Measurements from ENCODE around the gene ZC3H18. TPM values are rescaled to one million over a fixed set of nuclear protein-coding genes. Genes with fewer than 3 reads are reported as not detected.

Gene ZC3H18
- total RNA-seq, 1 experiment from 2014 or later = 57.8 TPM

DNA sequence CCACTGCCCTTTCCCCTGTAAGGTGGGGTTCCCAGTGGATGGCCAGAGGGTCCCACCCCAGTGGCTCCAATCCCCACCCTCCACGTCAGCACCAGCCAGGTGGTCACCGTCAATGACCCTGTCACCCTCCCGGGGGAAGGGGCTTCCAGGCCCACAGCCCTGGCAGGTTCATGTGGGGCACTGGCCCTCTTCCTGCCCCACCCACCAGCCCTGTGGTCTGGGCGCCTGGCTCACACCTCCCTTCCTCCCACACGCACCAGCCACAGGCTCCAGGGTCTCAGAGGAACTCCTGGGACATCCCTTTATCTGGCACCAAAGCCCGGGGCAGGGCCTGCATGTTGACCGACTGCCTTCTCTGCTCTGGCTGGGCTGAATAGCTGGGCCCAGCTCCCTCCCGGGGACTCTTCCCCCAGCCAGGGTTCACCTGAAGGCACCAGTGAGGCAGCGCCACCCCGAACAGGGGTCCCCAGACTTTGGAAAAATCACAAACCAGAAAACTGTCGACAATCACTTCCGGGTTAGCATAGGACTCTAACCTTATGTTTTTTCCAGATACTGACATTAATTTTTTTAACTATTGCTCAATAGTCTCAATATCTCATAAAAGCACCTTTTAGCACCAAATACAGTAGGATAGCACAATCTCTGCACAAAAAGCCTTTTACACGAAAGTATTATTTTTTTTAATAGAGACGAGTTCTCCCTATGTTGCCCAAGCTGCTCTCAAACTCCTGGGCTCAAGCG is 21.9 kb upstream of the ZC3H18 start:
- RAD21 ChIA-PET (ENCODE audit: low non-redundant PET in 1 of 2, low total read pairs in 2 of 2, uncharacterized antibody in 2 of 2, unreplicated experiment in 2 of 2) = no interaction called here
- no TSS peak for BruUV-seq (replicated peaks)
- Histone ChIP-seq H3K79me2 (ENCODE audit: insufficient read depth, low read length) (no peaks in the 10 kb centered on the region), H3K4me3 (replicated peaks in 1 of 2; ENCODE audit: low read depth in 1 of 2, low read length in 2 of 2) (no peak overlapping the region), H3K27me3 (ENCODE audit: insufficient read depth, low read length) (peaks cover 17% of the 10 kb centered on the region; the same call in 1 of the 2 replicates), H3K9ac (ENCODE audit: low read length) (no peak overlapping the region), H3K27ac (ENCODE audit: low read depth, low read length) (no peak overlapping the region), H4K20me1 (ENCODE audit: insufficient read depth) (no peaks in the 10 kb centered on the region), H2AFZ (ENCODE audit: low read depth, low read length, poor library complexity, severe bottlenecking) (no peak overlapping the region), H3K36me3 (ENCODE audit: control insufficient read depth in 1 of 2, insufficient read depth in 2 of 2, low read length in 2 of 2) (no peaks in the 10 kb centered on the region), H3K9me2 (ENCODE audit: insufficient read depth) (no peaks in the 10 kb centered on the region), H3K9me3 (ENCODE audit: control insufficient read depth in 1 of 2, insufficient read depth in 1 of 2, low read depth in 1 of 2, low read length in 2 of 2) (peaks cover 6 to 9% of the 10 kb centered on the region in 2 experiments; a peak in 3 of 4 replicates), H3K4me2 (ENCODE audit: low read length) (no peak overlapping the region), H3K4me1 (ENCODE audit: control insufficient read depth in 1 of 2, insufficient read depth in 2 of 2, low read length in 2 of 2) (no peaks in the 10 kb centered on the region)
- no peak for TF ChIP-seq ZNF274 (IDR thresholded peaks at IDR 0.05; ENCODE audit: low read depth, low read length)
- TF ChIP-seq ZBTB33 (IDR thresholded peaks at IDR 0.05; ENCODE audit: extremely low read depth, insufficient replicate concordance, low read length) = no peak
- TF ChIP-seq ZFX (IDR thresholded peaks at IDR 0.05) = no peak
- no peak for TF ChIP-seq CBX3 (IDR thresholded peaks at IDR 0.05; ENCODE audit: low read depth)
- TF ChIP-seq JUND (IDR thresholded peaks at IDR 0.05) = no peak
- intact Hi-C loops (cut with micrococcal nuclease) = no loop called here
- ATAC-seq = no peak
- CTCF ChIA-PET = no interaction called here
- POLR2A ChIA-PET = no interaction called here
- DNase-seq (ENCODE audit: low read depth, low spot score) = no peak

- Histone ChIP-seq H3K9ac (ENCODE audit: low read length) (no peak overlapping the region), H2AFZ (ENCODE audit: low read depth, low read length, poor library complexity, severe bottlenecking) (no peak overlapping the region), H3K9me2 (ENCODE audit: insufficient read depth) (no peaks in the 10 kb centered on the region), H3K79me2 (ENCODE audit: insufficient read depth, low read length) (no peaks in the 10 kb centered on the region), H3K27me3 (ENCODE audit: insufficient read depth, low read length) (peaks cover 21% of the 10 kb centered on the region; the same call in 1 of the 2 replicates), H3K4me1 (ENCODE audit: control insufficient read depth in 1 of 2, insufficient read depth in 2 of 2, low read length in 2 of 2) (no peaks in the 10 kb centered on the region), H3K4me3 (replicated peaks in 1 of 2; ENCODE audit: low read depth in 1 of 2, low read length in 2 of 2) (no peak overlapping the region), H4K20me1 (ENCODE audit: insufficient read depth) (no peaks in the 10 kb centered on the region), H3K27ac (ENCODE audit: low read depth, low read length) (no peak overlapping the region), H3K36me3 (ENCODE audit: control insufficient read depth in 1 of 2, insufficient read depth in 2 of 2, low read length in 2 of 2) (no peaks in the 10 kb centered on the region), H3K4me2 (ENCODE audit: low read length) (no peak overlapping the region), H3K9me3 (ENCODE audit: control insufficient read depth in 1 of 2, insufficient read depth in 1 of 2, low read depth in 1 of 2, low read length in 2 of 2) (peaks cover 0 to 4% of the 10 kb centered on the region in 2 experiments; a peak in 2 of 4 replicates)
- BruUV-seq (replicated peaks) = no TSS peak
- DNase-seq (ENCODE audit: low read depth, low spot score) = no peak
- intact Hi-C loops (cut with micrococcal nuclease) = no loop called here
- POLR2A ChIA-PET = no interaction called here
- RAD21 ChIA-PET (ENCODE audit: low non-redundant PET in 1 of 2, low total read pairs in 2 of 2, uncharacterized antibody in 2 of 2, unreplicated experiment in 2 of 2) = no interaction called here
- ATAC-seq = no peak
- TF ChIP-seq EZH2 (IDR thresholded peaks at IDR 0.05) (no peak), ZFX (IDR thresholded peaks at IDR 0.05) (no peak), POLR2A (IDR thresholded peaks at IDR 0.05; ENCODE audit: borderline replicate concordance, extremely low read depth, insufficient read depth, insufficient read length) (no peak), MAX (IDR thresholded peaks at IDR 0.05) (no peak), RAD21 (IDR thresholded peaks at IDR 0.05; ENCODE audit: low read depth) (no peak), JUND (IDR thresholded peaks at IDR 0.05) (no peak), EZH2phosphoT487 (IDR thresholded peaks at IDR 0.05; ENCODE audit: borderline replicate concordance) (no peak)
- TF ChIP-seq, protein P1, sequence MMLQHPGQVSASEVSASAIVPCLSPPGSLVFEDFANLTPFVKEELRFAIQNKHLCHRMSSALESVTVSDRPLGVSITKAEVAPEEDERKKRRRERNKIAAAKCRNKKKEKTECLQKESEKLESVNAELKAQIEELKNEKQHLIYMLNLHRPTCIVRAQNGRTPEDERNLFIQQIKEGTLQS (IDR thresholded peaks at IDR 0.05) = no peak
- CTCF ChIA-PET = interaction anchor here (0.6 kb wide), 1 partner anchor 10 kb away, joined by 3 read pairs; no protein-coding TSS in a partner anchor
Observed at GRCh38 chr16:88548985-88549384, 21.2 kb upstream of the ZC3H18 start.
